Measurements from ENCODE around the gene CCDC170. TPM values are rescaled to one million over a fixed set of nuclear protein-coding genes. Genes with fewer than 3 reads are reported as not detected.

The CCDC170 gene
- total and polyA plus RNA-seq, 9 of the 15 experiments (the other 6 are each of a cell fraction or from before 2014, with no cell fraction given): 0.01 to 0.18 (median 0.05) TPM; not detected in 6

DNA sequence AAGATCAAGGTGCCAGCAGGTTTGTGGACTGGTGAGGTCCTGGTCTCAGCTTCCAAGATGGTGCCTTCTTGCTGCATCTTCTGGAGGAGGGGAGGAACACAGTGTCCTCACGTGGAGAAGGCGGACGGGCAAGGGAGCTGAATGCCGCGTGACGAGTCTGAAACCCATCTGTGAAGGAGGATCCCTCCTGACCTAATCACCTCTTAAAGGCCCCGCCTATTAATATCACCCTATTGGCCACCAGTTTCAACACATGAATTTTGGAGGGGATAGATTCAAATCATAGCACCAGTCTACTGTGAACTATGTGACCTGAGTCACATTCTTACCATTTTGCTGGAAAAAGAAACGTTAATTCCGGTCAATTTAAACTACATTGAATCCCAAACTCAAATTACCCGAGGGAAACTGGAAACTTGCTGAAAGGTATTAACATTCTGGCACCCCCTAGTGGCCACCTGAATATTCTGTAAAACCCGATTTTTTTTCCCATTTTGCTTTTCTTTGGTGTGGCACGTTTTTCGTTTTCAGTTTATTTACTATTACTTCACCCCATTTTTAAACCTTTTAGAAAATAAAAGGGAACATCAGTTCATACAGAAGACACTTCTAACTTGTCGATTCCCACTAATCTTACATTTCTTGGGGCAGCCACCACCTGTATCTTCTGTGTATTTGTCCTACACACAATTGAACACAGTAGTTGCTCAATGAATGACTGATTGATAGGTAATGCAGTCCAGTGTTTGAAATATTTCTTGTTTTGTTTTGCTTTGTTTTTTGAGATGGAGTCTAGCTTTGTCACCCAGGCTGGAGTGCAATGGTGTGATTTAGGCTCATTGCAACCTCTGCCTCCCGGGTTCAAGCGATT, 17.9 kb upstream of the CCDC170 start (continued):
- TF ChIP-seq, protein P1, sequence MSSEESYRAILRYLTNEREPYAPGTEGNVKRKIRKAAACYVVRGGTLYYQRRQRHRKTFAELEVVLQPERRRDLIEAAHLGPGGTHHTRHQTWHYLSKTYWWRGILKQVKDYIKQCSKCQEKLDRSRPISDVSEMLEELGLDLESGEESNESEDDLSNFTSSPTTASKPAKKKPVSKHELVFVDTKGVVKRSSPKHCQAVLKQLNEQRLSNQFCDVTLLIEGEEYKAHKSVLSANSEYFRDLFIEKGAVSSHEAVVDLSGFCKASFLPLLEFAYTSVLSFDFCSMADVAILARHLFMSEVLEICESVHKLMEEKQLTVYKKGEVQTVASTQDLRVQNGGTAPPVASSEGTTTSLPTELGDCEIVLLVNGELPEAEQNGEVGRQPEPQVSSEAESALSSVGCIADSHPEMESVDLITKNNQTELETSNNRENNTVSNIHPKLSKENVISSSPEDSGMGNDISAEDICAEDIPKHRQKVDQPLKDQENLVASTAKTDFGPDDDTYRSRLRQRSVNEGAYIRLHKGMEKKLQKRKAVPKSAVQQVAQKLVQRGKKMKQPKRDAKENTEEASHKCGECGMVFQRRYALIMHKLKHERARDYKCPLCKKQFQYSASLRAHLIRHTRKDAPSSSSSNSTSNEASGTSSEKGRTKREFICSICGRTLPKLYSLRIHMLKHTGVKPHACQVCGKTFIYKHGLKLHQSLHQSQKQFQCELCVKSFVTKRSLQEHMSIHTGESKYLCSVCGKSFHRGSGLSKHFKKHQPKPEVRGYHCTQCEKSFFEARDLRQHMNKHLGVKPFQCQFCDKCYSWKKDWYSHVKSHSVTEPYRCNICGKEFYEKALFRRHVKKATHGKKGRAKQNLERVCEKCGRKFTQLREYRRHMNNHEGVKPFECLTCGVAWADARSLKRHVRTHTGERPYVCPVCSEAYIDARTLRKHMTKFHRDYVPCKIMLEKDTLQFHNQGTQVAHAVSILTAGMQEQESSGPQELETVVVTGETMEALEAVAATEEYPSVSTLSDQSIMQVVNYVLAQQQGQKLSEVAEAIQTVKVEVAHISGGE (CRISPR knock-in tag; IDR thresholded peaks at IDR 0.05): no peak
- TF ChIP-seq ZNF586 (CRISPR knock-in tag; conservative IDR thresholded peaks at IDR 0.05) (no peak), SMARCC2 (IDR thresholded peaks at IDR 0.05; ENCODE audit: low read depth) (no peak), BHLHE40 (IDR thresholded peaks at IDR 0.05; ENCODE audit: low read length) (peak; percentile 66), ZNF830 (CRISPR knock-in tag; IDR thresholded peaks at IDR 0.05) (no peak), ZNF217 (CRISPR knock-in tag; IDR thresholded peaks at IDR 0.05) (no peak), CC2D1A (IDR thresholded peaks at IDR 0.05) (0 out of 2 replicates have a peak, but pooled peaks have one; percentile 16), FOXK2 (conservative IDR thresholded peaks at IDR 0.05 in 1 of 2, IDR thresholded peaks at IDR 0.05 in 1 of 2; ENCODE audit: low read depth in 2 of 2) (no peak), SMC3 (conservative IDR thresholded peaks at IDR 0.05; ENCODE audit: insufficient read depth, low read depth, low read length) (0 out of 2 replicates have a peak, but pooled peaks have one; percentile 49), SAP30 (IDR thresholded peaks at IDR 0.05; ENCODE audit: borderline replicate concordance, insufficient read depth, low read depth, low read length, poor library complexity, severe bottlenecking) (no peak), ZNF232 (CRISPR knock-in tag; IDR thresholded peaks at IDR 0.05) (no peak), FOXA1 (IDR thresholded peaks at IDR 0.05; ENCODE audit: borderline replicate concordance) (no peak), FOXM1 (IDR thresholded peaks at IDR 0.05; ENCODE audit: low read depth) (peak; percentile 48; the same call in 1 of the 2 replicates), FOXM1 (CRISPR knock-in tag; IDR thresholded peaks at IDR 0.05; ENCODE audit: low read depth) (no peak), RAD21 (CRISPR knock-in tag; conservative IDR thresholded peaks at IDR 0.05 in 1 of 2, IDR thresholded peaks at IDR 0.05 in 1 of 2) (peak; percentile 73 to 82), PHF8 (IDR thresholded peaks at IDR 0.05; ENCODE audit: borderline replicate concordance, low read length) (no peak), ZNF146 (CRISPR knock-in tag; IDR thresholded peaks at IDR 0.05; ENCODE audit: unreplicated experiment) (no peak), CBX5 (IDR thresholded peaks at IDR 0.05; ENCODE audit: borderline replicate concordance, low read depth) (no peak), JUND (IDR thresholded peaks at IDR 0.05; ENCODE audit: borderline replicate concordance, low read depth, low read length) (peak; percentile 23; the same call in 1 of the 2 replicates), JUND (tag; IDR thresholded peaks at IDR 0.05; ENCODE audit: borderline replicate concordance, low read depth, low read length) (no peak), ZSCAN32 (CRISPR knock-in tag; IDR thresholded peaks at IDR 0.05) (no peak), CSDE1 (IDR thresholded peaks at IDR 0.05) (0 out of 4 replicates have a peak, but pooled peaks of 1 of the 2 experiments have one; percentile 17), HDAC2 (IDR thresholded peaks at IDR 0.05) (peak; percentile 18; the same call in 1 of the 2 replicates), KLF1 (tag; IDR thresholded peaks at IDR 0.05) (no peak)
- TF ChIP-seq, protein P2, sequence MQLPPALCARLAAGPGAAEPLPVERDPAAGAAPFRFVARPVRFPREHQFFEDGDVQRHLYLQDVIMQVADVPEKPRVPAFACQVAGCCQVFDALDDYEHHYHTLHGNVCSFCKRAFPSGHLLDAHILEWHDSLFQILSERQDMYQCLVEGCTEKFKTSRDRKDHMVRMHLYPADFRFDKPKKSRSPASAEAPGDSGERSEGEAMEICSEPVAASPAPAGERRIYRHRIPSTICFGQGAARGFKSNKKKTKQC (CRISPR knock-in tag; IDR thresholded peaks at IDR 0.05): no peak
